Ecto neural progenitor cell (in vitro differentiated cells): ENCODE results near the gene TTC28.
"Not testable (repeated sequence)": the region's sequence is repeated elsewhere in the genome, so short reads cannot be mapped to it uniquely, and the experiment has no call there.

ENCODE experiments used
- DNase-seq: peaks from one replicate; pipeline ENCODE4 v3.0.0-alpha.2; 2018; ENCODE audit warnings: low spot score

Gene TTC28

GRCh38 chr22:28604966-28605761 lies 74.5 kb downstream of the TTC28 start:
- no peak for DNase-seq

DNA sequence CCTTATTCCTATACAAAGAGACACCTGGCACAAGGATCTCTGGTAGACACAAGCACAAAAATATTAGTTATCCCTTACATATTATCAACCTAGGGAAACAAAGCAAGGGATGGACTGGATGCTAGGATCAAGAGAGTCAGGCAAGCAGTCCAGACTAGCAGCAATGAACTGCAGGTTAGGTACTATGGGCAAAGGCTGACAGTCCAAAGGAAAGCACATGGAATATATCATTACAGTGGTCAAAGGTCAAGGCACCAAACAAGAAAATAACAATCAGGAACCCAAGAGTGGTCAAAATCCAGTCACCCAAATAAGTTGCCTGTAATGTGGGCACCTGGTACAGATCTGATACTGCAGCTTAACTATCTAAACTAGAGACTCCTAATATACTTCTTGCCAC lies 77.7 kb downstream of the TTC28 start:
- no peak for DNase-seq

DNA sequence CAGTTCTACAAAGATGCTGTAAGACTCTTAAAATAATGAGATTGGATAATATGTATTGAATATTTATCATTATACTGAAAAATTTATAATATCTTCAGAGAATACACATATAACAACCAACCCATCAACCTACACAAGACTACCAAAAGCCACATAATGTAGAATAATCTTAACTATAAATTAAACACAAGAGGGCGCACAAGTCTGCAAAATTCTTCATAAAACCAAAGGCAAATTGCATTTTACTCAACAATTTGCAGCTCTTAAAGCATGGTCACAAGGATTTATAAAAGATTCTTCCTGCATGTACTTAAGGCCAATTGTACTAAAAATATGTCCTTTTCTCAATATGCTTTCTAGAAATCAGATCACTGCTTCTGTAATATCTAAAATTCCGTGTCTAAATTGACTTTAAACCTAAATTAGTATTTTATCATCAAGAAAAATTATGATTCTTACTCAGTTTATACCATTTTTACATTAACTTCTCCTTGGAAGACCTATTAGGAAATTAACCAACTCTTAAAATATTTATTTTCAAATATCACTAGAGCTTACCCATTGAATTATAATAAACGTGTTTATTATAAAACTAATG lies 79.0 kb downstream of the TTC28 start:
- no peak for DNase-seq

DNA sequence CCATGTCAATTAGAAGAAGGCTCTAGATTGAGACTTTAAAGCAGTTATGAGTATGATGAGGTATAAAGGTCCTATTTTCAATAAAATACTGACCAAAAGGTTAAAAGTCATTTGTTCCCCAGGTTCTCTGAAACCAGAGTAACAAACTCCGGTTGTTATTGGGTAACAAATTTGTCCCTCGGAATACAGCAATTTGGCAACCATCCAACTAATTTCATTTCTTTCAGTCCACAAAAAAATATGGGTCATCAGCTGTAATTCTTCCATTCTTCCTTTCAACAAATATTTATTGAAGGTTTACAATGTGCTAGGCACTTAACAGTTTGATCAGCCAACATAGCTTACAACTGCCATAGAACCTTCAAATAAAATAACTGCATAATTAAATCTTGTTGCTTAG lies 79.9 kb downstream of the TTC28 start:
- DNase-seq, result no peak

DNA sequence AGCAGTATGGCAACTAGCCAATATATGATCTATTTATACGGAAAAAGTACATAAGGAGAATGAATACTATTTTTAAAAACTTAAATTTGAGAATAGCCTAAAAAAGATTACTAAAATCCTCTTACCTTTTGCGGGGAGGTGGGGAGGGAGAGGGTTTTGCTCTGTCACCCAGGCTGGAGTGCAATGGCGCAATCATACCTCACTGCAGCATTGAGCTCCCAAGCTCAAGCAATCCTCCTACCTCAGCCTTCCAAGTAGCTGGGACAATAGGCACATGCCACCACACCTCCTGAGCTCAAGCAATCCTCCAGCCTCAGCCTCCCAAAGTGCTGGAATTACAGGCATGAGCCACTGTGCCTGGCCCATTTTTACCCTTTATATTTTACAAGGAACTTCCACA lies 82.0 kb downstream of the TTC28 start:
- DNase-seq, result no peak

- no peak for DNase-seq
These were observed 84.7 kb downstream of the TTC28 start for GRCh38 chr22:28594797-28595462.

- no peak for DNase-seq
These were observed 85.4 kb downstream of the TTC28 start for GRCh38 chr22:28594076-28594796.

- DNase-seq, result no peak
These were observed 86.3 kb downstream of the TTC28 start for GRCh38 chr22:28593299-28593698.

DNA sequence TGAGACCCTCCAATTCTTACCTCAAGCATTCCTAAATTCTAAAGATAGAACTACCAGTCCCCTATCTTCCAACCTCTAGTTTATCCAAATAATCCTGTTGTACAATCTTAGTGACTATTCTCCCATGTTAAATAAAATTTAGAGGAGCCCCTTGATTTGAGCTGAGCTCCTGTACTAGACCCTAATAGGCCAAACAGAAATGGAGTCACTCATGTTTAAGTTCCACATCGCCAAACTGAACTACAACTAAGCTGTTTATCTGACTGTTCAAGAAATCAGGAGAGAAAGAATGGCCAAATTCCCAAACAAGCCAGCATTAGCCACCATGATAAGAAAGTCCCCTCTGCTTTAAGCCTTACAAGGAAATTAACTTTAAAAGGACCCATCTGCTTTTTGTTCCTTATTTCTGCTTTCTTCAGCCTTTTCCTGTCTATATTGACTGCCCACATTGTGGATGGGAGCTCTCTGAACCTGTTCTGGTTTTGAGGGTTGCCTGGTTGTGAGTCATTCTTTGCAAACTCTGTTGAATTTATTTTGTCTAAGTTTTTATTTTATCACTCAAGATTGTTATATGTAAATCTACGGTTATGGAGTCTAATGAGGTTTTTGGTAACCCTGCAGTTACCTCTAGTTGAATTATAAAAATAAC lies 90.4 kb downstream of the TTC28 start:
- no peak for DNase-seq

GRCh38 chr22:28585324-28585723 lies 94.3 kb downstream of the TTC28 start:
- DNase-seq, result no peak

DNA sequence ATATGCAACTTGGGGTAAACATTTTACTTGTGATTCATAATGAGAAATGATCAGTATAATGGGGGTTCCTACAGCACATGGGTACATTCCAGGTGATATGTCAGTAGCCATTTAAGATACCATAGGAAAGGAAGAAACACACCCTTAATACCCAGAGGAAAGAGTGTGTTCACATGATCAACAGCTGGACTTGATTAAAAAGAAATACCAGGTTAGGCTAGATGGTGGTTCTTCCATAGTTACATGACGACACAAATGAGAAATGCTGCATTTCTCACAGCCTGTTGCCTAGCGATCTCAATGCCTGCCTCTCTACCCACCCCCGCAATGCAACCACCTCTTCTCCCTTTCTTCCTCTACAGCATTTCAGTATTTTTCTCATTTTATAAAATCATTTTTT lies 96.8 kb downstream of the TTC28 start:
- no peak for DNase-seq

- no peak for DNase-seq
These were observed 98.6 kb downstream of the TTC28 start for GRCh38 chr22:28581016-28581415.

- DNase-seq, result no peak
These were observed 103.5 kb downstream of the TTC28 start for GRCh38 chr22:28576162-28576561.

DNA sequence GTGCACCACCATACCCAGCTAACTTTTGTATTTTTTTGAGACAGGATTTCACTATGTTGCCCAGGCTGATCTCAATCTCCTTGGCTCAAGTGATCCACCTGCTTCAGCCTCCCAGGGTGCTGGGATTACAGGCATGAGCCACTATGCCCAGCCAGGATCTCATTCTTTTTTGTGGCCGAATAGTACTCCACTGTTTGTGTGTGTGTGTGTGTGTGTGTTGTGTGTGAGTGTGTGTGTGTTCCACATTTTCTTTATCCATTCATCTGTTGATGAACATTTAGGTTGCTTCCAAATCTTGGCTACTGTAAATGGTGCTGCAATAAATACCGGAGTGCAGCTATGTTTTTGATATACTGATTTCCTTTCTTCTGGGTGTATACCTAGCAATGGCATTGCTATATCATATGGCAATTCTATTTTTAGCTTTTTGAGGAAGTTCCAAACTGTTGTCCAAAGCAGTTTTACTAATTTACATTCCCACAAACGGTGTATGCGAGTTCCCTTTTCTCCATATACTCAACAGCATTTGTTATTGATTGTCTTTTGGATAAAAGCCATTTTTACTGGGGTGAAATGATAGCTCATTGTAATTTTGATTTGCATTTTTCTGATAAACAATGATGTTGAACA lies 105.4 kb downstream of the TTC28 start:
- no peak for DNase-seq

DNA sequence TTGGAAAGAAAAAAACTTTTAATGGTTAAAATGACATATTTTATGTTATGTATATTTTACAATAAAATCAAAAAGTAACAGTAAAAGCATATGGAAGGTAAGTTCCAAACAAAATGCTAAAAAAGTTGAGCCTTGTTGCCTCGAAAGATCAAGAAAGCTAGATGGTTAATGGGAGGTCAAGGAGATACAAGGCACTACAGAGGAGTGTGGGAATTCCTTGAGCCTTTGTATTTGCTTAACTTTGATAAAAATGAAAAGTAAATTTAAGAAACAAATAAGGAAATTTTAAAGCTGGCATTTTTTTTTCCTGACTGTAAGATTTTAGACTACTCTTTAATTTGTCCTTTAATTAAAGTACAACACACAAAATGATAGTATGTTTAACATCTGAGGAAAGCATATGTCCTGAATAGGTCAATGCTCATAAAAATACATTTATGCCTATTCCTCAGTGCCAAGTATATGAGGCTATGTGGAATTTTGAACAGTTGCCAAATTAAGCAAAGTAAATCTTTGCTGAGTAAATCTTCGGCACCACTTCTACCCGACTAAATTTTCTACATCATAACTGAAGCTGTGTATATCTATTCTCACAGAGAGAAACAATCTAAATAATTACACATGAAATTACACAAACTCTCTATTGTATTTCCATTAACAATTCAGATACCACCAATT lies 108.8 kb downstream of the TTC28 start:
- no peak for DNase-seq

DNA sequence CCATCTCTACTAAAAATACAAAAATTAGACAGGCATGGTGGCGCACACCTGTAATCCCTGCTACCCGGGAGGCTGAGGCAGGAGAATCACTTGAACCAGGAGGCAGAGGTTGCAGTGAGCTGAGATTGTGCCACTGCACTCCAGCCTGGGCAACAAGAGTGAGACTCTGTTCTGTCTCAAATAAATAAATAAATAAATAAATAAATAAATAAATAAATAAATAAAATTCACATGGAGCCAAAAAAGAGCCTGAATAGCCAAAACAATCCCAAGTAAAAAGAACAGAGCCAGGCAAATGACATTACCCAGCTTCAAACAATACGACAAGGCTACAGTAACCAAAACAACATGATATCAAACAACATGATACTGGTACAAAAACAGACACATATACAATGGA lies 110.7 kb downstream of the TTC28 start:
- DNase-seq, result not testable (repeated sequence)

GRCh38 chr22:28568099-28568498 lies 111.5 kb downstream of the TTC28 start:
- DNase-seq, result no peak

- not testable (repeated sequence) for DNase-seq
These were observed 112.6 kb downstream of the TTC28 start for GRCh38 chr22:28566920-28567499.

DNA sequence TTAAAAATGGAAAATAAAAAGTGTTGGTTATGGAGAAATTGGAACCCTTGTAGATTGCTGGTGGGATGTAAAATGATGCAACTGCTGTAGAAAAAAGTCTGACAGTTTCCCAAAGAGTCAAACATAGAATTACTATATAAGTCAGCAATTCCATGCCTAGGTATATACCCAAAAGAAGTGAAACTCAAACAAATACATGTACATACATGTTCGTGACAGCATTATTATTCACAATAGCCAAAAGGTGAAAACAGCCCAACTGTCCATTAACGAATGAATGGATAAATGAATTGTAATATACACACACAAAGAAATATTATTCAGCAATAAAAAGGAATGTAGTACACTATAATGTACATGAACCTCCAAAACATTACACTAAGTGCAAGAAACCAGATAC lies 116.0 kb downstream of the TTC28 start:
- no peak for DNase-seq

DNA sequence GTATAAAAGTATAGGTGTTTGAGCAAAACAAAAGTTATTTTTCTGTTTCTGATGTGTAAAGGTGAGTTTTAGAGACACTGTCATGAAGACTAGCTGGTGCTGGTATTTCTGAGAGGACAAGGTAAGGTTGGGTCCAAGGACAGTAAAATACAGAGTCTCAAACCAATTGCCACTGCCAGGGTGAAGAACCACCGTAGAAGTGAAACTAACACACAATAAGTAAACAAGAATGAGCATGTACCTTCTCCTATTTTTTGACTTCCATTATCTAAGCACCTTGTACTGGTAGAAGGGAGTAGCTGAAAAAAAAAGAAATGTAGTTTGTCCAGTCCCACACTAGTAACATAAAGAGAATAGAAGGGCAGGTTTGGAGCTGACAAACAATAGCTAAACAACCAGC lies 117.3 kb downstream of the TTC28 start:
- DNase-seq, result no peak

- not testable (repeated sequence) for DNase-seq
These were observed 118.9 kb downstream of the TTC28 start for GRCh38 chr22:28560743-28561101.
